Gastroesophageal sphincter (tissue), 3 donors: ENCODE measurements around the gene NFYB.

Experiments used
- CTCF ChIP-seq, 4 experiments: fragments of 200-600 bp in 2 of 4; fragments of 450-650 bp in 2 of 4; sonication (generic) in 1 of 4; IDR thresholded peaks; one replicate each; pipeline ENCODE4 v1.5.1; 2017 to 2019; ENCODE audit warnings: antibody characterized with exemption in 4 of 4, mild to moderate bottlenecking in 2 of 4, moderate library complexity in 2 of 4
- EP300 ChIP-seq: sonication (generic); formaldehyde crosslinking; IDR thresholded peaks from one replicate; pipeline ENCODE4 v1.6.1; 2017; ENCODE audit warnings: antibody characterized with exemption, mild to moderate bottlenecking

- TF ChIP-seq CTCF (IDR thresholded peaks at IDR 0.05): no peak
- TF ChIP-seq EP300: no peak
These were observed 28.5 kb upstream of the NFYB start for GRCh38 chr12:104166465-104166864.
